ENCODE data around the gene PTGFRN.

Gene PTGFRN

DNA sequence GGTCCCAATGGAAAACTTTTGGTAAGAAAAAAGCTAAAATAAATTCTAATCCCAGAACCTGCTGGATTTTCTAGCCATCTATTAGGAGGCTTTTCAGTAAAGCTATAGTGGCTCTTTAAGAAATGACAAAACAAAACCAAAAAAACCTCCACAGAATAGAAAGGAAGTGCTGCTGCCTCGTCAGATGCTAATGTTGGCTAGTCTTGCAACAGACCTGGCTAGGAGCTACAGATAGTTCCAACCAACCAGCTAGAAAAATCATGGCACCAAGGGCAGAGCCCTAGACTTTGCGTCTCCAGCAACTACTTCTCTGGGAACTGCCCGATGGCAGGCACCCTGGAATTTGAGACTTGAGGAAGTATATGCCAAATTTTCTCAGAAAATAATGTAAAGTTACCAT is 99.4 kb downstream of the PTGFRN start:
- TF ChIP-seq, protein P1, sequence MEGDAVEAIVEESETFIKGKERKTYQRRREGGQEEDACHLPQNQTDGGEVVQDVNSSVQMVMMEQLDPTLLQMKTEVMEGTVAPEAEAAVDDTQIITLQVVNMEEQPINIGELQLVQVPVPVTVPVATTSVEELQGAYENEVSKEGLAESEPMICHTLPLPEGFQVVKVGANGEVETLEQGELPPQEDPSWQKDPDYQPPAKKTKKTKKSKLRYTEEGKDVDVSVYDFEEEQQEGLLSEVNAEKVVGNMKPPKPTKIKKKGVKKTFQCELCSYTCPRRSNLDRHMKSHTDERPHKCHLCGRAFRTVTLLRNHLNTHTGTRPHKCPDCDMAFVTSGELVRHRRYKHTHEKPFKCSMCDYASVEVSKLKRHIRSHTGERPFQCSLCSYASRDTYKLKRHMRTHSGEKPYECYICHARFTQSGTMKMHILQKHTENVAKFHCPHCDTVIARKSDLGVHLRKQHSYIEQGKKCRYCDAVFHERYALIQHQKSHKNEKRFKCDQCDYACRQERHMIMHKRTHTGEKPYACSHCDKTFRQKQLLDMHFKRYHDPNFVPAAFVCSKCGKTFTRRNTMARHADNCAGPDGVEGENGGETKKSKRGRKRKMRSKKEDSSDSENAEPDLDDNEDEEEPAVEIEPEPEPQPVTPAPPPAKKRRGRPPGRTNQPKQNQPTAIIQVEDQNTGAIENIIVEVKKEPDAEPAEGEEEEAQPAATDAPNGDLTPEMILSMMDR (IDR thresholded peaks at IDR 0.05; ENCODE audit: low read depth, low read length), result no peak
- DNase-seq, result no peak
- Histone ChIP-seq H3K4me3 (ENCODE audit: low read depth, low read length) (no peak overlapping the region), H3K9me3 (ENCODE audit: severe bottlenecking) (no peaks in the 10 kb centered on the region), H3K27me3 (ENCODE audit: insufficient read depth, low read depth, severe bottlenecking) (no peaks in the 10 kb centered on the region), H3K27ac (no peak overlapping the region), H3K36me3 (no peaks in the 10 kb centered on the region)

DNA sequence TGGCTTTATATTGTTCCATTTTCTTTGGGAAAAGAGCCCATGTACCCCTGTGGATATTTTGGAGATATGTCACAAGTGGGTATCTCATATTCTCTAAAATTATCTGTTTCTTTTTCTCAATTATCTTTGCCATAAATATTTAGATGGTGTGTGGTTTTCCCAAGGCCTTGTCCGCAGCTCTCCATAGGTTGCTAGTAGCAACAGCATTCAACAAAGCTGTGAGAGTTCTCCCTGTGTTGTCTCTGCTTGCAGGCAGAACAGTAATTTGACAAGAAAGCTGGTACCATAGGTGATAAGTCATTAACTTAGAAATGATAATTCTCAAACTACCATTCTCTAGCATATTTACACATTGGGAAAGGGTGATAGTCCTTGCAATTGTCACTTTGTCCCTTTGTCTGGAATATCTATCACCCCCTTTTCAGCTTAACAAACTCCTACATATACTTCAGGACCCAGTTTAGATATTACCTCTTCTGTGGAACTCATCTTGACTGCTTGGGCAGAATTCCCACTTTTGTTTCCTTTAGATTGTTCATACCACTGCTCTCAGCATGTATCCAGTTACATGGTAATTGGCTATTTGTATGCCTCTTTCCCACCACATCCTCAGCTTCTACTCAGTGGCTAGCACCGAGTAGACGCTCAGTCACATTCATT is 100.7 kb downstream of the PTGFRN start:
- no peak overlapping the region for H3K4me3 ChIP-seq (ENCODE audit: low read depth, low read length)
- no peaks in the 10 kb centered on the region for H3K36me3 ChIP-seq
- TF ChIP-seq, protein P1 (IDR thresholded peaks at IDR 0.05; ENCODE audit: low read depth, low read length), result no peak
- no peaks in the 10 kb centered on the region for H3K9me3 ChIP-seq (ENCODE audit: severe bottlenecking)
- no peak for DNase-seq
- no peaks in the 10 kb centered on the region for H3K27me3 ChIP-seq (ENCODE audit: insufficient read depth, low read depth, severe bottlenecking)
- no peak overlapping the region for H3K27ac ChIP-seq

DNA sequence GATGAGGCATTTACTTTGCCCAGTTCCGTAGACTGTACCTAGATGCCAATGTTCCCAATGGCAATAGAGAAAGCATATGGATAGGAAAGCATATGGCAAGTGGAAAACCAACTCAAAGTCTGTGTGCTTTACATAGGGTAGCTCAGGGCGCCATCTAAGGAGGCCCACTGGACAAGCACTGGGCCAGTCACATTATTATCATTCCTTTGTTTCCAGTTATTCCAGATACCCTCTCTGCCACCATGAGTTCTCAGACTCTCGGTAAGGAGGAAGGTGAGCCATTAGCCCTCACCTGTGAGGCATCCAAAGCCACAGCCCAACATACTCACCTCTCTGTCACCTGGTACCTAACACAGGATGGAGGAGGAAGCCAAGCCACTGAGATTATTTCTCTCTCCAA is 101.6 kb downstream of the PTGFRN start:
- Histone ChIP-seq H3K9me3 (ENCODE audit: severe bottlenecking) (no peaks in the 10 kb centered on the region), H3K27ac (no peak overlapping the region), H3K36me3 (no peaks in the 10 kb centered on the region), H3K27me3 (ENCODE audit: insufficient read depth, low read depth, severe bottlenecking) (no peaks in the 10 kb centered on the region), H3K4me3 (ENCODE audit: low read depth, low read length) (no peak overlapping the region)
- TF ChIP-seq, protein P1 (IDR thresholded peaks at IDR 0.05; ENCODE audit: low read depth, low read length), result no peak
- no peak for DNase-seq

DNA sequence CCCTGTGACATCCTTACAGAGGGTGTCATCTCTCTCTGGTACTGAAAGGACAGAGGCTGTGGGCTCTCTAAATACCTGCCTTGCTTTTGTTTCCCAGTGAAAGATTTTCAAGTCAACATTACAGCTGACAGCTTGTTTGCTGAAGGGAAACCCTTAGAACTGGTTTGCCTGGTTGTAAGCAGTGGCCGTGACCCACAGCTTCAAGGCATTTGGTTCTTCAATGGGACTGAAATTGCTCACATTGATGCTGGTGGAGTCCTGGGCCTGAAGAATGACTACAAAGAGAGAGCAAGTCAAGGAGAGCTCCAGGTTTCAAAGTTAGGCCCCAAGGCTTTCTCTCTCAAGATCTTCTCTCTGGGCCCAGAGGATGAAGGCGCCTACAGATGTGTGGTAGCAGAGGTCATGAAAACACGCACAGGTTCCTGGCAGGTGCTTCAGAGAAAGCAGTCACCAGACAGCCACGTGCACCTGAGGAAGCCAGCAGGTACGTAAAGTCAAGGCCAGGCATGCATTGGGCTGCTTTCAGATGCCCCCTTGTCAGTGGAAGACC is 103.7 kb downstream of the PTGFRN start:
- no peak overlapping the region for H3K4me3 ChIP-seq (ENCODE audit: low read depth, low read length)
- H3K27me3 ChIP-seq (ENCODE audit: insufficient read depth, low read depth, severe bottlenecking), result no peaks in the 10 kb centered on the region
- no peaks in the 10 kb centered on the region for H3K36me3 ChIP-seq
- TF ChIP-seq, protein P1 (IDR thresholded peaks at IDR 0.05; ENCODE audit: low read depth, low read length), result no peak
- no peak overlapping the region for H3K27ac ChIP-seq
- no peaks in the 10 kb centered on the region for H3K9me3 ChIP-seq (ENCODE audit: severe bottlenecking)
- no peak for DNase-seq

GRCh38 chr1:117014209-117014608 is 104.5 kb downstream of the PTGFRN start:
- H3K9me3 ChIP-seq (ENCODE audit: severe bottlenecking), result no peaks in the 10 kb centered on the region
- no peaks in the 10 kb centered on the region for H3K36me3 ChIP-seq
- H3K27ac ChIP-seq, result no peak overlapping the region
- no peak for DNase-seq
- no peak overlapping the region for H3K4me3 ChIP-seq (ENCODE audit: low read depth, low read length)
- H3K27me3 ChIP-seq (ENCODE audit: insufficient read depth, low read depth, severe bottlenecking), result no peaks in the 10 kb centered on the region
- TF ChIP-seq, protein P1 (IDR thresholded peaks at IDR 0.05; ENCODE audit: low read depth, low read length), result no peak

GRCh38 chr1:117015724-117016123 is 106.0 kb downstream of the PTGFRN start:
- Histone ChIP-seq H3K27me3 (ENCODE audit: insufficient read depth, low read depth, severe bottlenecking) (no peaks in the 10 kb centered on the region), H3K36me3 (no peaks in the 10 kb centered on the region), H3K9me3 (ENCODE audit: severe bottlenecking) (no peaks in the 10 kb centered on the region), H3K4me3 (ENCODE audit: low read depth, low read length) (no peak overlapping the region), H3K27ac (peak overlapping the region; percentile 9; the same call in 1 of the 2 replicates)
- TF ChIP-seq, protein P1 (IDR thresholded peaks at IDR 0.05; ENCODE audit: low read depth, low read length), result no peak
- DNase-seq, result no peak
